ENCODE data around the gene SLC12A8. TPM values are rescaled to one million over a fixed set of nuclear protein-coding genes. Genes with fewer than 3 reads are reported as not detected.

The SLC12A8 gene
- total and polyA plus RNA-seq, 10 of the 15 experiments (the other 5 are each of a cell fraction or from before 2014, with no cell fraction given), result 2.5 to 71.6 (median 50.1) TPM

- no peak for TF ChIP-seq RELB (IDR thresholded peaks at IDR 0.05; ENCODE audit: low read depth)
These were observed 103.6 kb downstream of the SLC12A8 start (continued) for GRCh38 chr3:125108833-125109535.

GRCh38 chr3:125107861-125108567 is 104.5 kb downstream of the SLC12A8 start:
- RAD21 ChIA-PET (ENCODE audit: unreplicated experiment), result interaction anchor here (0.7 to 5.3 kb wide), 13 partner anchors 8 to 181 kb away, joined by 3 to 76 read pairs (median 7); partner anchors contain the start of gene MUC13
- SMC1A ChIA-PET (ENCODE audit: uncharacterized antibody, unreplicated experiment), result interaction anchor here (0.7 to 7.9 kb wide), 15 partner anchors 11 to 482 kb away, joined by 3 to 127 read pairs (median 6); partner anchors contain the start of gene MUC13
- peak overlapping the region; percentile 1 for H2AFZ ChIP-seq (ENCODE audit: control insufficient read depth, low read depth, low read length)
- TF ChIP-seq CUX1 (IDR thresholded peaks at IDR 0.05; ENCODE audit: insufficient replicate concordance, low read depth, low read length) (no peak), MTA2 (IDR thresholded peaks at IDR 0.05; ENCODE audit: low read depth) (no peak), CREM (IDR thresholded peaks at IDR 0.05; ENCODE audit: low read depth) (peak; percentile 37; the same call in 1 of the 2 replicates), BCL3 (IDR thresholded peaks at IDR 0.05; ENCODE audit: borderline replicate concordance, insufficient read depth, low read depth, low read length, poor library complexity, severe bottlenecking) (peak; percentile 65), CTCF (IDR thresholded peaks at IDR 0.05 in 2 of 3, conservative IDR thresholded peaks at IDR 0.05 in 1 of 3; ENCODE audit: control insufficient read depth in 2 of 3, extremely low read depth in 1 of 3, insufficient read depth in 1 of 3, low read depth in 3 of 3, low read length in 3 of 3) (no peak), MEF2B (IDR thresholded peaks at IDR 0.05; ENCODE audit: partially characterized antibody, poor library complexity, severe bottlenecking) (peak; percentile 57)

More at GRCh38 chr3:125107861-125108567, 104.5 kb downstream of the SLC12A8 start:
- peak; percentile 86 for DNase-seq (ENCODE audit: low read depth, low spot score)
- in situ Hi-C loops (cut with MboI), result no loop called here
- Histone ChIP-seq H3K4me1 (ENCODE audit: control insufficient read depth, insufficient read depth, low read length) (peaks cover 39% of the 10 kb centered on the region), H3K9ac (ENCODE audit: control insufficient read depth, insufficient read depth, low read length) (peak overlapping the region; percentile 82), H3K36me3 (ENCODE audit: control insufficient read depth in 2 of 2, insufficient read depth in 2 of 2, low read length in 1 of 2) (no peaks in the 10 kb centered on the region; a peak in 1 of 4 replicates), H4K20me1 (ENCODE audit: control insufficient read depth, insufficient read depth) (no peaks in the 10 kb centered on the region), H3K9me3 (replicated peaks; ENCODE audit: control insufficient read depth, insufficient read depth, low read length) (no peaks in the 10 kb centered on the region), H3K4me3 (peak overlapping the region; percentile 82), H3K79me2 (ENCODE audit: control insufficient read depth, insufficient read depth, low read length) (peaks cover 71% of the 10 kb centered on the region), H3K27ac (ENCODE audit: control insufficient read depth, insufficient read depth) (peak overlapping the region; percentile 93), H3K27me3 (replicated peaks in 1 of 2; ENCODE audit: control insufficient read depth in 2 of 2, insufficient read depth in 2 of 2, low read length in 1 of 2) (no peaks in the 10 kb centered on the region), H3K4me2 (ENCODE audit: control insufficient read depth, insufficient read depth) (peak overlapping the region; percentile 86)
- FAIRE-seq, result peak; percentile 59
- ChIA-PET CTCF (interaction anchor here (0.6 to 4.5 kb wide), 17 partner anchors 9 to 460 kb away, joined by 3 to 42 read pairs (median 4); partner anchors contain the start of gene MUC13), POLR2A (interaction anchor here (0.6 to 4.2 kb wide), 9 partner anchors 9 to 340 kb away, joined by 3 to 45 read pairs (median 3); no protein-coding TSS in a partner anchor)
- BruUV-seq (replicated peaks), result no TSS peak
- ATAC-seq, result peak; percentile 73
- 1% methylated on average over 13 of the region's 13 CpGs for WGBS (ENCODE audit: insufficient coverage, insufficient replicate concordance, low lambda C conversion rate, missing lambda C conversion rate)
- intact Hi-C loops (cut with micrococcal nuclease; ENCODE audit: unreplicated experiment), result loop anchor here (1.0 to 2.0 kb wide), 3 partner anchors 33 to 93 kb away; no protein-coding TSS in a partner anchor
